ENCODE measurements around the gene MB21D2. TPM values are rescaled to one million over a fixed set of nuclear protein-coding genes. Genes with fewer than 3 reads are reported as not detected.

MB21D2 gene
- total and polyA plus RNA-seq, 2 experiments from 2014 or later, result 8.1 to 35.9 TPM

DNA sequence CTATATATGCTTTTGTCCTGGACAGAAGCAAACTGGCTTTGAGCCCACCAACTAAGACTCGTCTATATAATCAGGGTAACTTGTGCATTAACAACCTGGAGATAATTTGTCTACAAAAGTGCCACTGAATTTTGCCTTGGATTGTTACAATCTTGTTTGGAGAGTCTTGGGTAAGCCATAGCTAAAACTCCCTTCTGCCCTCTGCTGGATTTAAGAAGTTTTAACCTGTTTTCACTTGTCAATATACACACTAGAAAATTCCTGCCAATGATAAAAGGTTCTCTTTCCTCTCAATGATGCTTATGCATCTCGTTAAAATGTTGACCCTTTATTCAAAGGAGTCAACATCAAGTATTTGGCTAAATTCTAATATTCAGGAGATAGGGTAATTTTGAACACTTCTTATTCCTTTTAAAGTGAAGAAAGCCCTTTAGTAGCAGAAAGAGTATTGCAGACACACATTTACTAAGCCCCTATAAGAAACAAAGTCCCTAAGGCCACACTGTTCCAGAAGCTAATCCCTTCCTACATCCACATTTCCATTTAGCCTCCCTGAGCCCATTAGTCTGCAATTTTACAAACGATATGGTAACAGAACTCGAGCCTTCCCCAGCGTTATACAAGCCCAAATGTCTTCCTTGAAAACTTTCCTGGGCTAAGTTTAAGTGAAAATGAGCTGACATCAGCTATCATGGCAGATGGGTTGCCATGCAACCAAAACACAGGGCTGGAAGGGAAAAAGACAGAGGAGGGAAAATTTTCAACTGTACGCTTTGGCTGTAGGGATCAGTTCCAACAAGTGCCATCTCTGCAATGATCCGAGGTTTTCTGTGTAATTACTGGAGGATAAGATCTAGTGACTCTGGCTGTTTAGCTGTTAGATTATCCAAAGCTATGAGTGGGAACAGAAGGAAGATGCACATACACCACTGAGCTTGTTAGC, 114.4 kb downstream of the MB21D2 start:
- no peak overlapping the region for H2AFZ ChIP-seq
- Mint-ChIP-seq H3K9me3 (no peaks in the 10 kb centered on the region), H3K4me1 (peaks cover 4% of the 10 kb centered on the region; the same call in 1 of the 3 replicates), H3K4me3 (no peak overlapping the region), H3K36me3 (ENCODE audit: low read depth) (peaks cover 16% of the 10 kb centered on the region), H3K27me3 (ENCODE audit: insufficient read depth, low read depth, poor library complexity) (no peaks in the 10 kb centered on the region), H3K27ac (peak overlapping the region; percentile 19; the same call in 1 of the 2 replicates)
- H3K9me2 ChIP-seq (ENCODE audit: insufficient read depth), result no peaks in the 10 kb centered on the region
- no peak overlapping the region for H3K27ac ChIP-seq (ENCODE audit: low read depth)
- DNase-seq (ENCODE audit: low spot score) (peak; percentile 77), ATAC-seq (peak; percentile 80)
- no peak overlapping the region for H3K4me3 ChIP-seq
- H3K4me1 ChIP-seq (ENCODE audit: insufficient read depth), result no peaks in the 10 kb centered on the region
- TF ChIP-seq, protein P1, sequence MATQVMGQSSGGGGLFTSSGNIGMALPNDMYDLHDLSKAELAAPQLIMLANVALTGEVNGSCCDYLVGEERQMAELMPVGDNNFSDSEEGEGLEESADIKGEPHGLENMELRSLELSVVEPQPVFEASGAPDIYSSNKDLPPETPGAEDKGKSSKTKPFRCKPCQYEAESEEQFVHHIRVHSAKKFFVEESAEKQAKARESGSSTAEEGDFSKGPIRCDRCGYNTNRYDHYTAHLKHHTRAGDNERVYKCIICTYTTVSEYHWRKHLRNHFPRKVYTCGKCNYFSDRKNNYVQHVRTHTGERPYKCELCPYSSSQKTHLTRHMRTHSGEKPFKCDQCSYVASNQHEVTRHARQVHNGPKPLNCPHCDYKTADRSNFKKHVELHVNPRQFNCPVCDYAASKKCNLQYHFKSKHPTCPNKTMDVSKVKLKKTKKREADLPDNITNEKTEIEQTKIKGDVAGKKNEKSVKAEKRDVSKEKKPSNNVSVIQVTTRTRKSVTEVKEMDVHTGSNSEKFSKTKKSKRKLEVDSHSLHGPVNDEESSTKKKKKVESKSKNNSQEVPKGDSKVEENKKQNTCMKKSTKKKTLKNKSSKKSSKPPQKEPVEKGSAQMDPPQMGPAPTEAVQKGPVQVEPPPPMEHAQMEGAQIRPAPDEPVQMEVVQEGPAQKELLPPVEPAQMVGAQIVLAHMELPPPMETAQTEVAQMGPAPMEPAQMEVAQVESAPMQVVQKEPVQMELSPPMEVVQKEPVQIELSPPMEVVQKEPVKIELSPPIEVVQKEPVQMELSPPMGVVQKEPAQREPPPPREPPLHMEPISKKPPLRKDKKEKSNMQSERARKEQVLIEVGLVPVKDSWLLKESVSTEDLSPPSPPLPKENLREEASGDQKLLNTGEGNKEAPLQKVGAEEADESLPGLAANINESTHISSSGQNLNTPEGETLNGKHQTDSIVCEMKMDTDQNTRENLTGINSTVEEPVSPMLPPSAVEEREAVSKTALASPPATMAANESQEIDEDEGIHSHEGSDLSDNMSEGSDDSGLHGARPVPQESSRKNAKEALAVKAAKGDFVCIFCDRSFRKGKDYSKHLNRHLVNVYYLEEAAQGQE (IDR thresholded peaks at IDR 0.05; ENCODE audit: unreplicated experiment), result no peak
- TF ChIP-seq, protein P2, sequence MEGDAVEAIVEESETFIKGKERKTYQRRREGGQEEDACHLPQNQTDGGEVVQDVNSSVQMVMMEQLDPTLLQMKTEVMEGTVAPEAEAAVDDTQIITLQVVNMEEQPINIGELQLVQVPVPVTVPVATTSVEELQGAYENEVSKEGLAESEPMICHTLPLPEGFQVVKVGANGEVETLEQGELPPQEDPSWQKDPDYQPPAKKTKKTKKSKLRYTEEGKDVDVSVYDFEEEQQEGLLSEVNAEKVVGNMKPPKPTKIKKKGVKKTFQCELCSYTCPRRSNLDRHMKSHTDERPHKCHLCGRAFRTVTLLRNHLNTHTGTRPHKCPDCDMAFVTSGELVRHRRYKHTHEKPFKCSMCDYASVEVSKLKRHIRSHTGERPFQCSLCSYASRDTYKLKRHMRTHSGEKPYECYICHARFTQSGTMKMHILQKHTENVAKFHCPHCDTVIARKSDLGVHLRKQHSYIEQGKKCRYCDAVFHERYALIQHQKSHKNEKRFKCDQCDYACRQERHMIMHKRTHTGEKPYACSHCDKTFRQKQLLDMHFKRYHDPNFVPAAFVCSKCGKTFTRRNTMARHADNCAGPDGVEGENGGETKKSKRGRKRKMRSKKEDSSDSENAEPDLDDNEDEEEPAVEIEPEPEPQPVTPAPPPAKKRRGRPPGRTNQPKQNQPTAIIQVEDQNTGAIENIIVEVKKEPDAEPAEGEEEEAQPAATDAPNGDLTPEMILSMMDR (conservative IDR thresholded peaks at IDR 0.05; ENCODE audit: low read depth in 2 of 2), result peak; percentile 59 to 73
- TF ChIP-seq NANOG (IDR thresholded peaks at IDR 0.05; ENCODE audit: borderline replicate concordance), result no peak
- H3K36me3 ChIP-seq (ENCODE audit: insufficient read depth), result no peaks in the 10 kb centered on the region
- H3K27me3 ChIP-seq (ENCODE audit: insufficient read depth), result no peaks in the 10 kb centered on the region
- H3F3A ChIP-seq (replicated peaks; ENCODE audit: low read depth), result no peaks in the 10 kb centered on the region
- no peak overlapping the region for H3K4me2 ChIP-seq
- H4K20me1 ChIP-seq (replicated peaks; ENCODE audit: insufficient read depth), result 0 out of 2 replicates have a peak, but pooled peaks cover 3% of the 10 kb centered on the region
- H3K79me2 ChIP-seq (replicated peaks; ENCODE audit: insufficient read depth), result peaks cover 53% of the 10 kb centered on the region

DNA sequence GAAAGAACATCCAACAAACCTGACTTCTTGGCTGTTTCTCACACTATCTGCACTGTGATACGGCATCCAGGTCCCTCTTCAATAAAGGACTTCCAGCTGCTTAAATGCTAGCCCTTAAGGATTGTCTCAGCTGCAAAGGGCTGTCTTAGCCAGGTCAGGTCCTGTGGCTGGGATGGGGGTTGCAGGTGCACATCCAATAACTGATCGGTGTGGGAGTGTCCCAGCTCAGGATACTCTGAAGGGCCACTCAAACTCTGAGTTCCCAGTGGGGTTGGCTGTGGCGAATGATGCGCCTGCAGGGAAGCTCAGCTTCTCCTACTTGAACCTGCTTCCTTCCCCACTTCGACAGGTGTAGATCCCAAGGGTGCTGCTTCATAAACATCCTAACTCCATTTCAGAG, 115.7 kb downstream of the MB21D2 start:
- no peaks in the 10 kb centered on the region for H3K9me2 ChIP-seq (ENCODE audit: insufficient read depth)
- DNase-seq (ENCODE audit: low spot score), result no peak
- H3K36me3 ChIP-seq (ENCODE audit: insufficient read depth), result no peaks in the 10 kb centered on the region
- H3K4me2 ChIP-seq, result no peak overlapping the region
- H3K27ac Mint-ChIP-seq, result peak overlapping the region; percentile 57; the same call in 1 of the 2 replicates
- H2AFZ ChIP-seq, result no peak overlapping the region
- no peaks in the 10 kb centered on the region for H3K27me3 ChIP-seq (ENCODE audit: insufficient read depth)
- H3K36me3 Mint-ChIP-seq (ENCODE audit: low read depth), result peaks cover 20% of the 10 kb centered on the region
- H3K27ac ChIP-seq (ENCODE audit: low read depth), result no peak overlapping the region
- H3K4me3 ChIP-seq, result no peak overlapping the region
- H3K9me3 Mint-ChIP-seq, result no peaks in the 10 kb centered on the region
- H3F3A ChIP-seq (replicated peaks; ENCODE audit: low read depth), result no peaks in the 10 kb centered on the region
- ATAC-seq, result 0 out of 3 replicates have a peak, but pooled peaks have one; percentile 36
- H3K4me3 Mint-ChIP-seq, result no peak overlapping the region
- H3K4me1 ChIP-seq (ENCODE audit: insufficient read depth), result no peaks in the 10 kb centered on the region
- H4K20me1 ChIP-seq (replicated peaks; ENCODE audit: insufficient read depth), result peaks cover 3% of the 10 kb centered on the region
- H3K79me2 ChIP-seq (replicated peaks; ENCODE audit: insufficient read depth), result peaks cover 42% of the 10 kb centered on the region
- H3K4me1 Mint-ChIP-seq, result 0 out of 3 replicates have a peak, but pooled peaks cover 4% of the 10 kb centered on the region
- H3K27me3 Mint-ChIP-seq (ENCODE audit: insufficient read depth, low read depth, poor library complexity), result no peaks in the 10 kb centered on the region
- TF ChIP-seq, protein P3, sequence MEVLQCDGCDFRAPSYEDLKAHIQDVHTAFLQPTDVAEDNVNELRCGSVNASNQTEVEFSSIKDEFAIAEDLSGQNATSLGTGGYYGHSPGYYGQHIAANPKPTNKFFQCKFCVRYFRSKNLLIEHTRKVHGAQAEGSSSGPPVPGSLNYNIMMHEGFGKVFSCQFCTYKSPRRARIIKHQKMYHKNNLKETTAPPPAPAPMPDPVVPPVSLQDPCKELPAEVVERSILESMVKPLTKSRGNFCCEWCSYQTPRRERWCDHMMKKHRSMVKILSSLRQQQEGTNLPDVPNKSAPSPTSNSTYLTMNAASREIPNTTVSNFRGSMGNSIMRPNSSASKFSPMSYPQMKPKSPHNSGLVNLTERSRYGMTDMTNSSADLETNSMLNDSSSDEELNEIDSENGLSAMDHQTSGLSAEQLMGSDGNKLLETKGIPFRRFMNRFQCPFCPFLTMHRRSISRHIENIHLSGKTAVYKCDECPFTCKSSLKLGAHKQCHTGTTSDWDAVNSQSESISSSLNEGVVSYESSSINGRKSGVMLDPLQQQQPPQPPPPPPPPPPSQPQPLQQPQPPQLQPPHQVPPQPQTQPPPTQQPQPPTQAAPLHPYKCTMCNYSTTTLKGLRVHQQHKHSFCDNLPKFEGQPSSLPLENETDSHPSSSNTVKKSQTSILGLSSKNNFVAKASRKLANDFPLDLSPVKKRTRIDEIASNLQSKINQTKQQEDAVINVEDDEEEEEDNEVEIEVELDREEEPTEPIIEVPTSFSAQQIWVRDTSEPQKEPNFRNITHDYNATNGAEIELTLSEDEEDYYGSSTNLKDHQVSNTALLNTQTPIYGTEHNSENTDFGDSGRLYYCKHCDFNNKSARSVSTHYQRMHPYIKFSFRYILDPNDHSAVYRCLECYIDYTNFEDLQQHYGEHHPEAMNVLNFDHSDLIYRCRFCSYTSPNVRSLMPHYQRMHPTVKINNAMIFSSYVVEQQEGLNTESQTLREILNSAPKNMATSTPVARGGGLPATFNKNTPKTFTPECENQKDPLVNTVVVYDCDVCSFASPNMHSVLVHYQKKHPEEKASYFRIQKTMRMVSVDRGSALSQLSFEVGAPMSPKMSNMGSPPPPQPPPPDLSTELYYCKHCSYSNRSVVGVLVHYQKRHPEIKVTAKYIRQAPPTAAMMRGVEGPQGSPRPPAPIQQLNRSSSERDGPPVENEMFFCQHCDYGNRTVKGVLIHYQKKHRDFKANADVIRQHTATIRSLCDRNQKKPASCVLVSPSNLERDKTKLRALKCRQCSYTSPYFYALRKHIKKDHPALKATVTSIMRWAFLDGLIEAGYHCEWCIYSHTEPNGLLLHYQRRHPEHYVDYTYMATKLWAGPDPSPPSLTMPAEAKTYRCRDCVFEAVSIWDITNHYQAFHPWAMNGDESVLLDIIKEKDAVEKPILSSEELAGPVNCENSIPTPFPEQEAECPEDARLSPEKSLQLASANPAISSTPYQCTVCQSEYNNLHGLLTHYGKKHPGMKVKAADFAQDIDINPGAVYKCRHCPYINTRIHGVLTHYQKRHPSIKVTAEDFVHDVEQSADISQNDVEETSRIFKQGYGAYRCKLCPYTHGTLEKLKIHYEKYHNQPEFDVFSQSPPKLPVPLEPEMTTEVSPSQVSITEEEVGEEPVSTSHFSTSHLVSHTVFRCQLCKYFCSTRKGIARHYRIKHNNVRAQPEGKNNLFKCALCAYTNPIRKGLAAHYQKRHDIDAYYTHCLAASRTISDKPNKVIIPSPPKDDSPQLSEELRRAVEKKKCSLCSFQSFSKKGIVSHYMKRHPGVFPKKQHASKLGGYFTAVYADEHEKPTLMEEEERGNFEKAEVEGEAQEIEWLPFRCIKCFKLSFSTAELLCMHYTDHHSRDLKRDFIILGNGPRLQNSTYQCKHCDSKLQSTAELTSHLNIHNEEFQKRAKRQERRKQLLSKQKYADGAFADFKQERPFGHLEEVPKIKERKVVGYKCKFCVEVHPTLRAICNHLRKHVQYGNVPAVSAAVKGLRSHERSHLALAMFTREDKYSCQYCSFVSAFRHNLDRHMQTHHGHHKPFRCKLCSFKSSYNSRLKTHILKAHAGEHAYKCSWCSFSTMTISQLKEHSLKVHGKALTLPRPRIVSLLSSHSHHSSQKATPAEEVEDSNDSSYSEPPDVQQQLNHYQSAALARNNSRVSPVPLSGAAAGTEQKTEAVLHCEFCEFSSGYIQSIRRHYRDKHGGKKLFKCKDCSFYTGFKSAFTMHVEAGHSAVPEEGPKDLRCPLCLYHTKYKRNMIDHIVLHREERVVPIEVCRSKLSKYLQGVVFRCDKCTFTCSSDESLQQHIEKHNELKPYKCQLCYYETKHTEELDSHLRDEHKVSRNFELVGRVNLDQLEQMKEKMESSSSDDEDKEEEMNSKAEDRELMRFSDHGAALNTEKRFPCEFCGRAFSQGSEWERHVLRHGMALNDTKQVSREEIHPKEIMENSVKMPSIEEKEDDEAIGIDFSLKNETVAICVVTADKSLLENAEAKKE (CRISPR knock-in tag; IDR thresholded peaks at IDR 0.05), result no peak

All from GM23338 (cell line).